ENCODE data around the gene FAM83D.
A peak's percentile ranks its signal among the peaks of the same experiment; 100 is the strongest.

Gene FAM83D

GRCh38 chr20:38926142-38926933, at the start of gene FAM83D:
Gene FAM83D, plus strand, starts transcription at chr20:38926417. Its CDS starts 26 bp downstream, at chr20:38926443.
- peak; percentile 98 for DNase-seq

- no peak for DNase-seq
These were observed 48.7 kb upstream of the FAM83D start for GRCh38 chr20:38877483-38877882.

- DNase-seq = no peak
These were observed 47.4 kb upstream of the FAM83D start for GRCh38 chr20:38878866-38879265.

- DNase-seq = no peak
These were observed 45.1 kb upstream of the FAM83D start for GRCh38 chr20:38880952-38881735.

- DNase-seq = no peak
These were observed 44.3 kb upstream of the FAM83D start for GRCh38 chr20:38881806-38882440.

GRCh38 chr20:38882600-38882999, 43.6 kb upstream of the FAM83D start:
- DNase-seq = no peak

GRCh38 chr20:38883081-38883980, 42.9 kb upstream of the FAM83D start:
- DNase-seq = peak; percentile 50

- DNase-seq = no peak
These were observed 42.1 kb upstream of the FAM83D start for GRCh38 chr20:38883981-38884733.

- no peak for DNase-seq
These were observed 40.9 kb upstream of the FAM83D start for GRCh38 chr20:38885357-38885756.

GRCh38 chr20:38888059-38888831, 38.0 kb upstream of the FAM83D start:
- DNase-seq = peak; percentile 71

- DNase-seq = no peak
These were observed 37.2 kb upstream of the FAM83D start for GRCh38 chr20:38889050-38889449.

GRCh38 chr20:38889792-38890496, 36.3 kb upstream of the FAM83D start:
- DNase-seq = peak; percentile 89

- DNase-seq = no peak
These were observed 35.8 kb upstream of the FAM83D start for GRCh38 chr20:38890497-38890818.

- no peak for DNase-seq
These were observed 33.9 kb upstream of the FAM83D start for GRCh38 chr20:38892091-38892981.

- DNase-seq = no peak
These were observed 33.1 kb upstream of the FAM83D start for GRCh38 chr20:38893056-38893564.

- peak; percentile 79 for DNase-seq
These were observed 32.6 kb upstream of the FAM83D start for GRCh38 chr20:38893565-38894090.

- no peak for DNase-seq
These were observed 31.9 kb upstream of the FAM83D start for GRCh38 chr20:38894091-38894847.
